ENCODE data around the gene RBM6. TPM values are rescaled to one million over a fixed set of nuclear protein-coding genes. Genes with fewer than 3 reads are reported as not detected.

RBM6 gene
- total and polyA plus RNA-seq, 2 experiments from 2014 or later = 66.6 to 97.6 TPM

DNA sequence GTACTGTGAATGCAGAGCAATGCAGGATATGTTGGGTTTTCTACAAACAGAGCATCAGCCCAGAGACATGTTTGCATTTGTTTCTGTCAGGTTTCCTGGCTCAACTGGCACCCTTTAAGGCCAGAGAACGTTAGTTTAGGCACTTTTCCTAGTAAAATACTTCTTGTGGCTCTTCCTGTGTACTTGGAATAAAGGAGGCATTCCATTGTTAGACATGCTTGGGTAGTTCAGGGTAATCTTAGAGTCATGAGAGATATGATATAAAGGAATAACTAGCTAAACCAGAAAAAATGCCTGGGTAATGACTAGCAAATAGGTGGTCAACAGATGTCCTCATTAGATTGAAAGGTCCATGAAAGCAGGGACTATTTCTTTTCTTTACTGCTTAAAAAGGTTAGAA is 88.4 kb downstream of the RBM6 start:
- Mint-ChIP-seq H3K4me3 (no peak overlapping the region), H3K27ac (no peak overlapping the region), H3K27me3 (ENCODE audit: insufficient read depth, low read depth, poor library complexity) (peaks cover 6% of the 10 kb centered on the region), H3K4me1 (peaks cover 5% of the 10 kb centered on the region; the same call in 2 of the 3 replicates), H3K9me3 (no peaks in the 10 kb centered on the region), H3K36me3 (ENCODE audit: low read depth) (peaks cover 12% of the 10 kb centered on the region; the same call in 2 of the 3 replicates)
- H3K36me3 ChIP-seq (ENCODE audit: insufficient read depth) = no peaks in the 10 kb centered on the region
- H3K4me1 ChIP-seq (ENCODE audit: insufficient read depth) = no peaks in the 10 kb centered on the region; the same call in 1 of the 2 replicates
- H3K9me2 ChIP-seq (ENCODE audit: insufficient read depth) = no peaks in the 10 kb centered on the region
- DNase-seq (ENCODE audit: low spot score) (no peak), ATAC-seq (no peak)
- H3F3A ChIP-seq (replicated peaks; ENCODE audit: low read depth) = 0 out of 2 replicates have a peak, but pooled peaks cover 6% of the 10 kb centered on the region
- H3K79me2 ChIP-seq (replicated peaks; ENCODE audit: insufficient read depth) = peaks cover 6% of the 10 kb centered on the region; the same call in 1 of the 2 replicates
- no peaks in the 10 kb centered on the region for H3K27me3 ChIP-seq (ENCODE audit: insufficient read depth)
- 0 out of 2 replicates have a peak overlapping the region, but pooled peaks have one; percentile 21 for H3K27ac ChIP-seq (ENCODE audit: low read depth)
- peaks cover 4% of the 10 kb centered on the region for H4K20me1 ChIP-seq (replicated peaks; ENCODE audit: insufficient read depth)
- no peak overlapping the region for H3K4me2 ChIP-seq
- TF ChIP-seq ETS1 (IDR thresholded peaks at IDR 0.05) (no peak), STAT1 (IDR thresholded peaks at IDR 0.05; ENCODE audit: unreplicated experiment) (no peak), CREB1 (CRISPR knock-in tag; IDR thresholded peaks at IDR 0.05; ENCODE audit: low read depth) (no peak), POLR2AphosphoS5 (IDR thresholded peaks at IDR 0.05; ENCODE audit: low read depth) (no peak), EZH2 (IDR thresholded peaks at IDR 0.05; ENCODE audit: low read depth, unreplicated experiment) (no peak), NANOG (IDR thresholded peaks at IDR 0.05; ENCODE audit: borderline replicate concordance) (no peak), ZNF462 (CRISPR knock-in tag; IDR thresholded peaks at IDR 0.05) (no peak), EZH2phosphoT487 (IDR thresholded peaks at IDR 0.05; ENCODE audit: unreplicated experiment) (no peak), ZNF114 (CRISPR knock-in tag; IDR thresholded peaks at IDR 0.05) (no peak), JUNB (IDR thresholded peaks at IDR 0.05; ENCODE audit: unreplicated experiment) (no peak), ZNF331 (CRISPR knock-in tag; IDR thresholded peaks at IDR 0.05; ENCODE audit: low read depth) (no peak)
- TF ChIP-seq, protein P1, sequence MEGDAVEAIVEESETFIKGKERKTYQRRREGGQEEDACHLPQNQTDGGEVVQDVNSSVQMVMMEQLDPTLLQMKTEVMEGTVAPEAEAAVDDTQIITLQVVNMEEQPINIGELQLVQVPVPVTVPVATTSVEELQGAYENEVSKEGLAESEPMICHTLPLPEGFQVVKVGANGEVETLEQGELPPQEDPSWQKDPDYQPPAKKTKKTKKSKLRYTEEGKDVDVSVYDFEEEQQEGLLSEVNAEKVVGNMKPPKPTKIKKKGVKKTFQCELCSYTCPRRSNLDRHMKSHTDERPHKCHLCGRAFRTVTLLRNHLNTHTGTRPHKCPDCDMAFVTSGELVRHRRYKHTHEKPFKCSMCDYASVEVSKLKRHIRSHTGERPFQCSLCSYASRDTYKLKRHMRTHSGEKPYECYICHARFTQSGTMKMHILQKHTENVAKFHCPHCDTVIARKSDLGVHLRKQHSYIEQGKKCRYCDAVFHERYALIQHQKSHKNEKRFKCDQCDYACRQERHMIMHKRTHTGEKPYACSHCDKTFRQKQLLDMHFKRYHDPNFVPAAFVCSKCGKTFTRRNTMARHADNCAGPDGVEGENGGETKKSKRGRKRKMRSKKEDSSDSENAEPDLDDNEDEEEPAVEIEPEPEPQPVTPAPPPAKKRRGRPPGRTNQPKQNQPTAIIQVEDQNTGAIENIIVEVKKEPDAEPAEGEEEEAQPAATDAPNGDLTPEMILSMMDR (conservative IDR thresholded peaks at IDR 0.05; ENCODE audit: low read depth in 2 of 2) = no peak
- TF ChIP-seq, protein P2, sequence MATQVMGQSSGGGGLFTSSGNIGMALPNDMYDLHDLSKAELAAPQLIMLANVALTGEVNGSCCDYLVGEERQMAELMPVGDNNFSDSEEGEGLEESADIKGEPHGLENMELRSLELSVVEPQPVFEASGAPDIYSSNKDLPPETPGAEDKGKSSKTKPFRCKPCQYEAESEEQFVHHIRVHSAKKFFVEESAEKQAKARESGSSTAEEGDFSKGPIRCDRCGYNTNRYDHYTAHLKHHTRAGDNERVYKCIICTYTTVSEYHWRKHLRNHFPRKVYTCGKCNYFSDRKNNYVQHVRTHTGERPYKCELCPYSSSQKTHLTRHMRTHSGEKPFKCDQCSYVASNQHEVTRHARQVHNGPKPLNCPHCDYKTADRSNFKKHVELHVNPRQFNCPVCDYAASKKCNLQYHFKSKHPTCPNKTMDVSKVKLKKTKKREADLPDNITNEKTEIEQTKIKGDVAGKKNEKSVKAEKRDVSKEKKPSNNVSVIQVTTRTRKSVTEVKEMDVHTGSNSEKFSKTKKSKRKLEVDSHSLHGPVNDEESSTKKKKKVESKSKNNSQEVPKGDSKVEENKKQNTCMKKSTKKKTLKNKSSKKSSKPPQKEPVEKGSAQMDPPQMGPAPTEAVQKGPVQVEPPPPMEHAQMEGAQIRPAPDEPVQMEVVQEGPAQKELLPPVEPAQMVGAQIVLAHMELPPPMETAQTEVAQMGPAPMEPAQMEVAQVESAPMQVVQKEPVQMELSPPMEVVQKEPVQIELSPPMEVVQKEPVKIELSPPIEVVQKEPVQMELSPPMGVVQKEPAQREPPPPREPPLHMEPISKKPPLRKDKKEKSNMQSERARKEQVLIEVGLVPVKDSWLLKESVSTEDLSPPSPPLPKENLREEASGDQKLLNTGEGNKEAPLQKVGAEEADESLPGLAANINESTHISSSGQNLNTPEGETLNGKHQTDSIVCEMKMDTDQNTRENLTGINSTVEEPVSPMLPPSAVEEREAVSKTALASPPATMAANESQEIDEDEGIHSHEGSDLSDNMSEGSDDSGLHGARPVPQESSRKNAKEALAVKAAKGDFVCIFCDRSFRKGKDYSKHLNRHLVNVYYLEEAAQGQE (IDR thresholded peaks at IDR 0.05; ENCODE audit: unreplicated experiment) = no peak
- H3K4me3 ChIP-seq = no peak overlapping the region
- no peak overlapping the region for H2AFZ ChIP-seq

Measured in GM23338 (cell line).